Chondrocyte (in vitro differentiated cells): ENCODE measurements around the gene LZTS2. TPM values are rescaled to one million over a fixed set of nuclear protein-coding genes. Genes with fewer than 3 reads are reported as not detected.

Source experiments
- DNase-seq: peaks from one replicate; pipeline ENCODE4 v3.0.0; 2021; ENCODE audit warnings: mixed read lengths, low spot score
- H3K27ac Mint-ChIP-seq: one replicate; pipeline ENCODE4 v1.8.0; 2021; ENCODE audit warnings: mild to moderate bottlenecking, moderate library complexity, mixed read lengths; ENCODE audit not compliant: unreplicated experiment
- H3K27me3 Mint-ChIP-seq: 2 replicates; pipeline ENCODE4 v1.8.0; 2021; ENCODE audit warnings: low read depth, mixed read lengths
- H3K36me3 Mint-ChIP-seq: 2 replicates; pipeline ENCODE4 v1.8.0; 2021; ENCODE audit warnings: low read depth, mixed read lengths
- H3K4me1 Mint-ChIP-seq: 2 replicates; pipeline ENCODE4 v1.8.0; 2021; ENCODE audit warnings: low read depth, mild to moderate bottlenecking, mixed read lengths
- H3K4me3 Mint-ChIP-seq: one replicate; pipeline ENCODE4 v1.8.0; 2021; ENCODE audit warnings: mild to moderate bottlenecking, moderate library complexity, mixed read lengths; ENCODE audit not compliant: unreplicated experiment
- H3K9me3 Mint-ChIP-seq: 2 replicates; pipeline ENCODE4 v1.8.0; 2021; ENCODE audit warnings: low read depth, mixed read lengths
- total RNA-seq: library from RNA; stranded (reverse); gene quantifications from 3 replicates; pipeline ENCODE4 v1.2.1, GENCODE V29; 2021
- TF ChIP-seq, protein P1 (sequence below): fragments of 200-600 bp; sonication (generic); IDR thresholded peaks from 2 replicates; pipeline ENCODE4 v1.5.0; 2021; ENCODE audit warnings: antibody characterized with exemption, mild to moderate bottlenecking, moderate library complexity

The LZTS2 gene
- total RNA-seq, 1 donor from 2014 or later, result 79.4 TPM

DNA sequence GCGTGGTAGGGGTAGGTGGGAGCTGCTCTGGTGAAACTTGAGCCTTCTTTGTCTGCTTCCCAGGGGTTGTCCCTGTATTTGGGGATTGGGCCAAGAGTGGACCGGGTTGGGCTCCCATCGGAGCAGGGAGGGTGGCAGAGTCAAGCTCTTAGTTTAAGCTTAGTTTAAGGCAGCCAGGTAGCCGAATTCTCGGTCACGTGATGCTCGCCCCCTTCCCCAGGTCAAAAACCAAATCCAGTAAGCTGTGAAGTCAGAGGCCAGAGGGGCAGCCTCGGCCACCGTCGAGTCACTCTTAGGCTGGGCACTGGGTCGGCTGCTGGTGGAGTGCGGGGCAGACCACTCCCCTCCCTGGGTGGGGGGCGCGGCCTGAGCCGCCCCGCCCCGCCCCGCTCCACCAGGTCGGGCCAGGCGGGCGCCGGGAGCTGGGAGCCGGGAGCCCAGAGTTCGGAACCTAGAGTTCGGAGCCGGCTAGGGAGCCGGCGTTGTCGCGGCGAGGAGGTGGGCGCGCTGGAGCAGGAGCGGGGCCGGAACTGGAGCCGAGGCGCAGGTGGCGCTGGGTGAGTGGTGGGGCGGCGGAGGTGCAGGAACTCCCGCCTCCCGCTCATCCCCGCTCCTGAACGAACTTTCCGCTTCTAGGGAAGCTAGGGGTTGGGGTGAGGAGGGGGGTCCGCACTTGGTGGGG lies 2.8 kb upstream of the LZTS2 start:
- Mint-ChIP-seq H3K4me3 (peak overlapping the region; percentile 71), H3K9me3 (no peaks in the 10 kb centered on the region), H3K27ac (peak overlapping the region; percentile 91), H3K36me3 (peaks cover 1% of the 10 kb centered on the region), H3K4me1 (peaks cover 28% of the 10 kb centered on the region), H3K27me3 (no peaks in the 10 kb centered on the region)
- TF ChIP-seq, protein P1, sequence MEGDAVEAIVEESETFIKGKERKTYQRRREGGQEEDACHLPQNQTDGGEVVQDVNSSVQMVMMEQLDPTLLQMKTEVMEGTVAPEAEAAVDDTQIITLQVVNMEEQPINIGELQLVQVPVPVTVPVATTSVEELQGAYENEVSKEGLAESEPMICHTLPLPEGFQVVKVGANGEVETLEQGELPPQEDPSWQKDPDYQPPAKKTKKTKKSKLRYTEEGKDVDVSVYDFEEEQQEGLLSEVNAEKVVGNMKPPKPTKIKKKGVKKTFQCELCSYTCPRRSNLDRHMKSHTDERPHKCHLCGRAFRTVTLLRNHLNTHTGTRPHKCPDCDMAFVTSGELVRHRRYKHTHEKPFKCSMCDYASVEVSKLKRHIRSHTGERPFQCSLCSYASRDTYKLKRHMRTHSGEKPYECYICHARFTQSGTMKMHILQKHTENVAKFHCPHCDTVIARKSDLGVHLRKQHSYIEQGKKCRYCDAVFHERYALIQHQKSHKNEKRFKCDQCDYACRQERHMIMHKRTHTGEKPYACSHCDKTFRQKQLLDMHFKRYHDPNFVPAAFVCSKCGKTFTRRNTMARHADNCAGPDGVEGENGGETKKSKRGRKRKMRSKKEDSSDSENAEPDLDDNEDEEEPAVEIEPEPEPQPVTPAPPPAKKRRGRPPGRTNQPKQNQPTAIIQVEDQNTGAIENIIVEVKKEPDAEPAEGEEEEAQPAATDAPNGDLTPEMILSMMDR, result no peak
- DNase-seq, result peak; percentile 77

DNA sequence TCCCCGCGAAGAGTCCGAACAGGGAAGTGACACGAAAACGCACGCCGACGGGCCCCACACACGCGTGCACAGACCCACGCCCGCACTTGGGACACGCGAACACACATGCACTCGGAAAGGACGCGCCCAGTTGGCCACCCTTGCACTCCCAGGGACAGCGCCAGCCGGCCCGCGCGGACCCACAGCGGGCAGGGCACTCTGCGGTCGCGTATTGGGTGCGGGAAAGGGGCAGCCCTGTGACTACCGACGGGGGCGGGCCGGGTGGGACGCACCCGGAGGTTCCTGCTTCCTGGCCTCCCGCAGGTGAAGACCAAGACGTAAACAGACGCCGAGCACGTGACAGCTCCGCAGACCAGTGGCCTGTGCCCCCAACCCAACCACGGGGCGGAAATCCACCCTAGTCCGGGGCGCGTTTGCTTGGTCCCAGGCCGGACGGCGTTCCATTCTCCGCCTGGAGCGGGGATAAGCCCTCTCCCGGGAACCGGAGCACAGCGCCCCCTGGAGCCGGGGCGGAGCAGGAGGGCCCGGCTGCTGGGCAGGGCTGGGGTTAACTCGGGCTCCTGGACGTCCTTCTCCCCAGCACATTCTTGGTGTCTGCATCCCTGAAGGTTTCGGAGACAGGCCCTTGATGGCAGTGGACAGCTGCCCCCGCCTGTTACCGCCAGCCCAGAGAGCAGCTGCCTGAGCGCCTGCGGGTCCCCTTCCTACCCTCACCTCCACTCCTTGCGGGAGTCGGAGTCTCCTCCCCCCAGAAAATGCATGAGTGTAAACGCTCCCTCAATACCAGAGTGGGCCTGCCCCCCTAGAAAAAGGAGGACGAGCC lies 2.0 kb upstream of the LZTS2 start:
- peak; percentile 95 for DNase-seq
- TF ChIP-seq, protein P1, result peak; percentile 100
- H3K9me3 Mint-ChIP-seq, result no peaks in the 10 kb centered on the region
- H3K27ac Mint-ChIP-seq, result peak overlapping the region; percentile 94
- peak overlapping the region; percentile 71 for H3K4me3 Mint-ChIP-seq
- H3K27me3 Mint-ChIP-seq, result no peaks in the 10 kb centered on the region
- H3K36me3 Mint-ChIP-seq, result no peaks in the 10 kb centered on the region
- H3K4me1 Mint-ChIP-seq, result peaks cover 33% of the 10 kb centered on the region

DNA sequence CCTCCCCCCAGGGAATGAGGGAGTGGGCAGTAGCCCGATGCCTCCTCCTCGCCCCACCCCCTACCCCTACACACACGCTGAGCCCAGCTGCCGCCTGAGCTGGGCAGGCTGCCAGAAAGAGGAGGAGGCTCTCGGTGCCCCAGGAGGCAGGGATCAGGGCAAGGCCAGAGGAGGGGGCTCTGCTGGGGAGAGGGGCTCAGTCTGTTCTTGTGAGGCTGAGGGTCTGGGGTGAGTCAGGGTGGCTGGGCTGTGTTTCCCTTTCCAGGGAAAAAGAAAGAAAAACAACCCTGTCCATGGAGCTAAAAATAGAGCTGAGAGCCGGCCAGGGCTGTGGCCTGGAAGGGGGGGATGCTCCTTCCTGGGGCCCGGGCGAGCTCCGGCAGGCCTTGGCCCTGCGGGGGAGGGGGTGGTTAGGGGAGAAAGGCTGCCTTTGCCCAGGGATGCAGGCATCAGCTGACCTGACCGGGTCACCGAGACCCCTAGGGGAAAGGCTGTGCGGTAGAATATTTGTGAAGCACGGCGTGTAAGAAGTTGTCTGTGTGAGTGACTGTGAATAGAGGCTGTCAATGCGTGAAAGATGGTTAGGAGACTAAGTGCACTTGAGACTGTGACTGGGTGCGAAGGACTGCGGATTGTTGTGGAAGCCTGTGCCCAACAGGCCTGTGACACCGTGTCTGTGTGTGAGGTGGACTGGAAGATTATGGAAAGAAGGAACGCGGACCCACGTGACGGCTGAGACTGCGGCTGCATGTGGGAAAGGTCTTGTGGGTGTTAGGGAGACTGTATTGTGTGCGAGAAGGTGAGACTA lies 1.2 kb upstream of the LZTS2 start:
- peak; percentile 72 for DNase-seq
- H3K36me3 Mint-ChIP-seq, result no peaks in the 10 kb centered on the region

GRCh38 chr10:100998991-100999741 lies 442 bp upstream of the LZTS2 start:
- TF ChIP-seq, protein P1, result peak; percentile 99
- H3K36me3 Mint-ChIP-seq, result peaks cover 1% of the 10 kb centered on the region

More for the DNA sequence above, 1.2 kb upstream of the LZTS2 start:
- peaks cover 39% of the 10 kb centered on the region for H3K4me1 Mint-ChIP-seq
- H3K4me3 Mint-ChIP-seq, result peak overlapping the region; percentile 71
- H3K27me3 Mint-ChIP-seq, result no peaks in the 10 kb centered on the region
- H3K9me3 Mint-ChIP-seq, result no peaks in the 10 kb centered on the region
- peak overlapping the region; percentile 94 for H3K27ac Mint-ChIP-seq
- TF ChIP-seq, protein P1, result no peak

More at GRCh38 chr10:100998991-100999741, 442 bp upstream of the LZTS2 start:
- H3K9me3 Mint-ChIP-seq, result no peaks in the 10 kb centered on the region
- H3K27me3 Mint-ChIP-seq, result no peaks in the 10 kb centered on the region
- H3K4me1 Mint-ChIP-seq, result peaks cover 39% of the 10 kb centered on the region
- peak; percentile 92 for DNase-seq
- peak overlapping the region; percentile 94 for H3K27ac Mint-ChIP-seq
- H3K4me3 Mint-ChIP-seq, result peak overlapping the region; percentile 71
